Vagina (tissue), 2 donors: Measurements from ENCODE around the gene SCGB3A2. TPM values are rescaled to one million over a fixed set of nuclear protein-coding genes. Genes with fewer than 3 reads are reported as not detected.
A peak's percentile ranks its signal among the peaks of the same experiment; 100 is the strongest.

Experiments used
- DNase-seq, 2 donors: peaks; one replicate each; pipeline ENCODE4 v3.0.0-alpha.2; 2017; ENCODE audit errors: extremely low spot score in 2 of 2
- H3K27ac ChIP-seq: fragments of 200-600 bp; sonication (generic); one replicate; pipeline ENCODE4 v1.5.1; 2019
- H3K27me3 ChIP-seq: fragments of 200-600 bp; sonication (generic); one replicate; pipeline ENCODE4 v1.5.1; 2019
- H3K36me3 ChIP-seq, 2 donors: fragments of 200-600 bp; sonication (generic); one replicate each; pipeline ENCODE4 v1.5.1; 2017 to 2019
- H3K4me1 ChIP-seq: fragments of 200-600 bp; sonication (generic); one replicate; pipeline ENCODE4 v1.5.1; 2019
- H3K4me3 ChIP-seq, 2 donors: fragments of 200-600 bp; sonication (generic); 1 replicate in 1 of 2; 2 replicates in 1 of 2; pipeline ENCODE4 v1.5.1; 2016 to 2019
- H3K9me3 ChIP-seq: fragments of 200-600 bp; sonication (generic); one replicate; pipeline ENCODE4 v1.5.1; 2019
- POLR2A ChIP-seq, 2 donors: fragments of 450-650 bp; IDR thresholded peaks; one replicate each; pipeline ENCODE4 v1.6.1; 2017; ENCODE audit warnings: antibody characterized with exemption in 2 of 2, mild to moderate bottlenecking in 2 of 2, moderate library complexity in 2 of 2
- POLR2AphosphoS5 ChIP-seq, 2 donors: sonication (generic); formaldehyde crosslinking; IDR thresholded peaks; one replicate each; pipeline ENCODE4 v1.9.0; 2017; ENCODE audit warnings: antibody characterized with exemption in 2 of 2, mild to moderate bottlenecking in 2 of 2, low read depth in 1 of 2; ENCODE audit not compliant: insufficient read depth in 1 of 2
- intact Hi-C: fragments of 100-400 bp; cut with DNase I; formaldehyde crosslinking; loops from one replicate; pipeline ENCODE4 v1.15.1; 2023
- total RNA-seq: library from RNA; depleted of rRNA; stranded (reverse); fragments of >200 nt; gene quantifications from one replicate; pipeline ENCODE4 v1.2.3, GENCODE V29; 2016
- TF ChIP-seq, protein P1 (sequence below), 3 experiments: fragments of 450-650 bp in 2 of 3; fragments of 200-600 bp in 1 of 3; sonication (generic) in 1 of 3; IDR thresholded peaks; one replicate each; pipeline ENCODE4 v1.5.1; 2017 to 2019; ENCODE audit warnings: antibody characterized with exemption in 3 of 3, mild to moderate bottlenecking in 2 of 3, moderate library complexity in 2 of 3

Gene SCGB3A2
- total RNA-seq, 1 donor from 2014 or later, result not detected

DNA sequence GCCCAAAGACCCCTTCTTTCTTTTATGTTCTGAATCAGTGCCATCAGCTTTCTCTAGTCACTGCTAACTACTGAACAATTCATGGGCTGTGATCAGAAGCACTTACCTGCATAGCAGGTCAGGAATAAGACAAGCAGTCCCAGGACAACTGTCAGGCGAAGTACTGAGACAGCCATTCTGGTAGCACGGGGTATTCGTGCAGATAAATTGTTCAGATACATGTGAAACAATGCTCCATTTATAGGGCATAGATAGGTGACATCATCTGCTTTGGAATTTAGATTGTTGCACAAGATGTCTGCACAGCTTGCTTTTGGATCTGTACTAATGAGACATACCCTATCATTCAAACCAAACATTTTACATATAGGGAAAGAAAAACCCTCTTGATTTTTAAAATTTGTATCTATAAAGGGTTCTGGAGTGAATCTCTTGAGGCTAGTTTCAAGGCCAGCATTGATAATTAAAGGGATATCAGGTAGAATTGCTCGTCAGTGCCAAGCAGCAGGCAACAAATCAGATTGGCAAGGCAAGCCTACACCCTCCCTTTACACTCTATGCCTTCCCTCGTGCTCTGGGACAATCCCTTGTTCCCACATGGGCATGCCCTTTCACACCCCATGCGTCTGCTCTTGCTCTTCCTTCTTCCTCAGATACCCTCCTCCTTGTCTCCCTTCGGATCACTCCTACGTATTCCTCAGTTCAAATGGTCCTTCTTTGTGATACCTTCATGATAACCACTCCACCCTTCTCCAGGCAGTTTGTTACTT, 28.0 kb downstream of the SCGB3A2 start, which contains the start of gene C5orf46:
TSS of gene C5orf46 (minus strand) at position 213 of the 770 bp plus-strand sequence. CDS start at position 176, 37 bp downstream.
- Histone ChIP-seq H3K27me3 (no peaks in the 10 kb centered on the region), H3K4me3 (no peak within 1 kb of the TSS), H3K36me3 (no peaks in the 10 kb centered on the region), H3K9me3 (no peaks in the 10 kb centered on the region), H3K4me1 (no peaks in the 10 kb centered on the region), H3K27ac (no peak within 1 kb of the TSS)
- intact Hi-C loops, result no loop called here
- TF ChIP-seq, protein P1, sequence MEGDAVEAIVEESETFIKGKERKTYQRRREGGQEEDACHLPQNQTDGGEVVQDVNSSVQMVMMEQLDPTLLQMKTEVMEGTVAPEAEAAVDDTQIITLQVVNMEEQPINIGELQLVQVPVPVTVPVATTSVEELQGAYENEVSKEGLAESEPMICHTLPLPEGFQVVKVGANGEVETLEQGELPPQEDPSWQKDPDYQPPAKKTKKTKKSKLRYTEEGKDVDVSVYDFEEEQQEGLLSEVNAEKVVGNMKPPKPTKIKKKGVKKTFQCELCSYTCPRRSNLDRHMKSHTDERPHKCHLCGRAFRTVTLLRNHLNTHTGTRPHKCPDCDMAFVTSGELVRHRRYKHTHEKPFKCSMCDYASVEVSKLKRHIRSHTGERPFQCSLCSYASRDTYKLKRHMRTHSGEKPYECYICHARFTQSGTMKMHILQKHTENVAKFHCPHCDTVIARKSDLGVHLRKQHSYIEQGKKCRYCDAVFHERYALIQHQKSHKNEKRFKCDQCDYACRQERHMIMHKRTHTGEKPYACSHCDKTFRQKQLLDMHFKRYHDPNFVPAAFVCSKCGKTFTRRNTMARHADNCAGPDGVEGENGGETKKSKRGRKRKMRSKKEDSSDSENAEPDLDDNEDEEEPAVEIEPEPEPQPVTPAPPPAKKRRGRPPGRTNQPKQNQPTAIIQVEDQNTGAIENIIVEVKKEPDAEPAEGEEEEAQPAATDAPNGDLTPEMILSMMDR (IDR thresholded peaks at IDR 0.05), result no peak
- TF ChIP-seq POLR2A (IDR thresholded peaks at IDR 0.05), result no peak
- TF ChIP-seq POLR2AphosphoS5 (IDR thresholded peaks at IDR 0.05; ENCODE audit: insufficient read depth in 1 of 2, low read depth in 1 of 2), result no peak
- no peak for DNase-seq

DNA sequence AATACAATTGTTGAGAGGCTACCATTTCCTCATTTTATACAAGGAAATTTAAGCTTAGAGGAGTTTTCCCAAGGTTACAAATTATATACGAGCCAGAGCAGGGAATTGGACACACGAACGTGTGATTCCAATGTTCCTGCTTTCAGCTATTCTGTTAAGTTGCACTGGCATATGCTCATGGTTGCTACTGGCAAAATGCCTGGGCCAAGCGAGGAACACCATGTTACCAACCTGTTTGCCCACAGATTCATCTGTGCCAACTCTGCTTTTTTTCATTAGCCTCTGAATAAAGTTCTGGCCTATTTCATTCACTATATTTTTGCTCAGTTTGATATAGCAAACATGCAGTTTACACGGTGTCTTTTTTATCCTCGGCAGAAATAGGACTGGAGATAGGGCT, 32.9 kb downstream of the SCGB3A2 start:
- H3K4me3 ChIP-seq, result no peak overlapping the region
- H3K36me3 ChIP-seq, result no peaks in the 10 kb centered on the region
- H3K27ac ChIP-seq, result no peak overlapping the region
- H3K4me1 ChIP-seq, result no peaks in the 10 kb centered on the region
- no peaks in the 10 kb centered on the region for H3K9me3 ChIP-seq
- intact Hi-C loops, result no loop called here
- no peak for DNase-seq
- H3K27me3 ChIP-seq, result no peaks in the 10 kb centered on the region
- TF ChIP-seq, protein P1 (IDR thresholded peaks at IDR 0.05), result no peak
- no peak for TF ChIP-seq POLR2A (IDR thresholded peaks at IDR 0.05)
- no peak for TF ChIP-seq POLR2AphosphoS5 (IDR thresholded peaks at IDR 0.05; ENCODE audit: insufficient read depth in 1 of 2, low read depth in 1 of 2)

DNA sequence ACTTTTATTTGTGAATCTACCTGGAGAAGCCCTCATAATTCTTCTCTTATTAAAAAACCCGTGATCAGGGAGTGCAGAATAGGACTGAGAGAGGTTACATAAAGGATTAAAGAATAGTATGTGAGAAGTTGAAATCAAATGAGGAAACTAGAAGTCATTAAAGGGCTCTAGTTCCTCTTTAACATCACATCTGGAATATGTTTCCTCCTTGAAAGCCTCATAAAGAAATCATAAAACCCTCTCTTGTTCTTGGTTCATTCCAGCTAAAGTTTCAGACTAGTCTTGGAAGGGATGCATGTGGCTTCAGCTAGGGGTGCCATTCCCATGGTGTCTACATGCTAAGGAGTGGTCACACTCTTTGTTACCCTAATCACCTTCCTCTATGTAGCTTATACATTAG, 33.5 kb downstream of the SCGB3A2 start:
- intact Hi-C loops, result no loop called here
- no peak for DNase-seq
- no peaks in the 10 kb centered on the region for H3K36me3 ChIP-seq
- no peak overlapping the region for H3K27ac ChIP-seq
- TF ChIP-seq, protein P1 (IDR thresholded peaks at IDR 0.05), result no peak
- no peak for TF ChIP-seq POLR2AphosphoS5 (IDR thresholded peaks at IDR 0.05; ENCODE audit: insufficient read depth in 1 of 2, low read depth in 1 of 2)
- no peak for TF ChIP-seq POLR2A (IDR thresholded peaks at IDR 0.05)
- no peak overlapping the region for H3K4me3 ChIP-seq
- H3K9me3 ChIP-seq, result no peaks in the 10 kb centered on the region
- H3K4me1 ChIP-seq, result no peaks in the 10 kb centered on the region
- no peaks in the 10 kb centered on the region for H3K27me3 ChIP-seq

DNA sequence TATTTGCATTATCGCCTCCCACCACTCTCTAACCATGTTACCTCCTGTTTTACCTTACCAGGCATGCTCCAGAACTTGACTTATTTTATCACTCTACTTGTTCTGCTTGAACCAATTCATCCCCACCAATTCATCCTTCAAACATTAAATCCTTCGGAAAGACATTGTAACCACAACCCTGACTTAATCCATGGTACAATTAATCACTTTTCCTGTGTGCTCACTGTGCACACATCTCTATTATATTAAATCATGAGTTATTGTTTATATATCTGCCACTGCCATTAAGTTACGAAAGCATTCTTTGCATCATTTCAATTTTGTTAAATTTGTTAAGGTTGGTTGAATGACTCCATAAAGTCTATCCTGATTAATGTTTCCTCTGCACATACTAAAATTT, 35.3 kb downstream of the SCGB3A2 start:
- Histone ChIP-seq H3K27me3 (no peaks in the 10 kb centered on the region), H3K27ac (no peak overlapping the region), H3K4me1 (no peaks in the 10 kb centered on the region), H3K36me3 (no peaks in the 10 kb centered on the region), H3K9me3 (no peaks in the 10 kb centered on the region), H3K4me3 (no peak overlapping the region)
- TF ChIP-seq POLR2AphosphoS5 (IDR thresholded peaks at IDR 0.05; ENCODE audit: insufficient read depth in 1 of 2, low read depth in 1 of 2), result peak in 1 of 2 donors; percentile 30
- no peak for TF ChIP-seq POLR2A (IDR thresholded peaks at IDR 0.05)
- TF ChIP-seq, protein P1 (IDR thresholded peaks at IDR 0.05), result no peak
- intact Hi-C loops, result no loop called here
- no peak for DNase-seq

DNA sequence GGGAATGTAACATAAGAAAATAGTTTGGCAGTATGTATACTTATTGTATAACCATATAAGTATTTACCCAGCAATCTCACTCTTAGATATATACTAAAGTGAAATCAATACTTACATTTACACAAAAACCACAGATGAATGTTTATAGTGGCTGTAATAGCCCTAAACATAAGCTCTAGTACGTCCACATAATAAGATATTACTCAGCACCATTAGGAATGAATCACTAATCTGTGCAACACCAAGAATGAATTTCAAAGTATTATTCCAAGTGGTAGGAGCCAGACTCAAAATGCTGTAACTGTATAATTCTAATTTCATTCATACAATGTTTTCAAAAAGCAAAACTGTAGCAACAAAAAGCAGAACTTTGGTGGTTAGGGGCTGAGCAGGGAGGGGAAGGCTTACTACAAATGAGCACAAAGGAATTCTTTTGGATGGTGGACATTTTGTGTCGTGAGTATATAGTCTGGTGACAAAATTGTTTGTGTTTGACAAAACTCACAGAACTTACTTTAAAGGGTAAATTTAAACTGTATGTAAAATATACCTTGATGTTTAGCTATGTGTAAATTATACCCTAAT, 39.7 kb downstream of the SCGB3A2 start:
- TF ChIP-seq POLR2AphosphoS5 (IDR thresholded peaks at IDR 0.05; ENCODE audit: insufficient read depth in 1 of 2, low read depth in 1 of 2) (no peak), POLR2A (IDR thresholded peaks at IDR 0.05) (no peak)
- TF ChIP-seq, protein P1 (IDR thresholded peaks at IDR 0.05), result no peak
- H3K4me1 ChIP-seq, result no peaks in the 10 kb centered on the region
- H3K27ac ChIP-seq, result no peak overlapping the region
- intact Hi-C loops, result no loop called here
- no peak for DNase-seq
- no peak overlapping the region for H3K4me3 ChIP-seq
- no peaks in the 10 kb centered on the region for H3K27me3 ChIP-seq
- no peaks in the 10 kb centered on the region for H3K9me3 ChIP-seq
- no peaks in the 10 kb centered on the region for H3K36me3 ChIP-seq
